Fibroblast of skin of abdomen (primary cell): Measurements from ENCODE around the gene ASPHD2. TPM values are rescaled to one million over a fixed set of nuclear protein-coding genes. Genes with fewer than 3 reads are reported as not detected.
"Not testable (repeated sequence)": the region's sequence is repeated elsewhere in the genome, so short reads cannot be mapped to it uniquely, and the experiment has no call there.

Source experiments
- DNase-seq: peaks from one replicate; pipeline ENCODE4 v3.0.0-alpha.2; 2013
- polyA plus RNA-seq, 2 experiments: library from polyadenylated mRNA; unstranded; fragments of 120-200 nt; gene quantifications; one replicate each; pipeline ENCODE4 v1.2.1, GENCODE V29; 2013; ENCODE audit not compliant: insufficient read length in 2 of 2

ASPHD2 gene, protein sequence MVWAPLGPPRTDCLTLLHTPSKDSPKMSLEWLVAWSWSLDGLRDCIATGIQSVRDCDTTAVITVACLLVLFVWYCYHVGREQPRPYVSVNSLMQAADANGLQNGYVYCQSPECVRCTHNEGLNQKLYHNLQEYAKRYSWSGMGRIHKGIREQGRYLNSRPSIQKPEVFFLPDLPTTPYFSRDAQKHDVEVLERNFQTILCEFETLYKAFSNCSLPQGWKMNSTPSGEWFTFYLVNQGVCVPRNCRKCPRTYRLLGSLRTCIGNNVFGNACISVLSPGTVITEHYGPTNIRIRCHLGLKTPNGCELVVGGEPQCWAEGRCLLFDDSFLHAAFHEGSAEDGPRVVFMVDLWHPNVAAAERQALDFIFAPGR
- polyA plus RNA-seq (2013, experiment 1 of 2; ENCODE audit: insufficient read length) = 5.3 TPM
- 5.5 TPM for polyA plus RNA-seq (2013, experiment 2 of 2; ENCODE audit: insufficient read length)

DNA sequence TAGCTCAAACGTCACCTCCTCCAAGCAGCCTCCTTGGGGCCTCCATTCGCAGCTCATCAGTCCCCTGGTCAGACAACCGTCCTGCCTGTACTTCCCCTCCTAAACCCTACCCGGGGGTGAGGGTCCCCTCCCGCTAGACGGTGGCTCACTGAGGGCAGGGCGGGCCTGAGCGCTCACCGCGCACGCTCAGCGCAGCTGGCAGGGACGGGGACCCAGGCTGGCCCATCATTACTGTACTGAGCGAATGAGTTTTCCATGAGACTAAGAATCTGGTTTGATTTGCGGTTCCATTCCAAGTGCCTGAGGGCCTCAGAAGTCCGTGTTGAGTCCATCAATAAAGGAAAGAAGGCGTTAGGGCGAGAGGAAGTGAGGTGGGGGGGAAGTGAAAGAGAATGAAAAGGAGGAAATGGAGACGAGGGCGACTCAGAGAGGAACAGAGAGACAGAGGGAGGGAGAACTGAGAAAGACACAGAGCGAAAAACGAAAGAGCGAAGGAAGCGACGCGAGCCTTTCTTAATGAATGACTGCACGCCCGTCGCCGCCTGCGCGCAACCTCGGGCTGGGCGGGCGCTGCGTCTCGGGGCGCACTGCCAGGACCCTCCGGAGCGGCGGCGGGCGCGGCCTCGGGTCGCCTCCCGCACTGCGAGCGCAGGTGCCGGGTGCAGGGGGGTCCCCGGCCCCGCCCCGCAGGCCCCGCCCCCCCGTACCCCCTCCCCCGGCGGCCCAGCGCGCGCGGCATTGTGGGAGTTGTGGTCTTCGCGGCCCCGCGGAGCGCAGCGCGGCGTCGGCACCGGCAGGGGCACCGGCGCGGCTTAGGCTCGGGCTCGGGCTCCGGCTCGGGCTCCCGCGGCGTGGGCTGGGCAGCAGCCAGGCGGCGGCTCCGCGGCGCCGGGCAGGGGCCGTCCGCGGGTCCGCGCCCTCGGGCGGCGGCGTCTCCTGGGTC is at the start of gene ASPHD2:
ASPHD2 (plus strand) TSS at position 746 of the 943 bp plus-strand sequence. CDS start 4,356 bp downstream, outside the sequence.
- DNase-seq = peak; percentile 71

DNA sequence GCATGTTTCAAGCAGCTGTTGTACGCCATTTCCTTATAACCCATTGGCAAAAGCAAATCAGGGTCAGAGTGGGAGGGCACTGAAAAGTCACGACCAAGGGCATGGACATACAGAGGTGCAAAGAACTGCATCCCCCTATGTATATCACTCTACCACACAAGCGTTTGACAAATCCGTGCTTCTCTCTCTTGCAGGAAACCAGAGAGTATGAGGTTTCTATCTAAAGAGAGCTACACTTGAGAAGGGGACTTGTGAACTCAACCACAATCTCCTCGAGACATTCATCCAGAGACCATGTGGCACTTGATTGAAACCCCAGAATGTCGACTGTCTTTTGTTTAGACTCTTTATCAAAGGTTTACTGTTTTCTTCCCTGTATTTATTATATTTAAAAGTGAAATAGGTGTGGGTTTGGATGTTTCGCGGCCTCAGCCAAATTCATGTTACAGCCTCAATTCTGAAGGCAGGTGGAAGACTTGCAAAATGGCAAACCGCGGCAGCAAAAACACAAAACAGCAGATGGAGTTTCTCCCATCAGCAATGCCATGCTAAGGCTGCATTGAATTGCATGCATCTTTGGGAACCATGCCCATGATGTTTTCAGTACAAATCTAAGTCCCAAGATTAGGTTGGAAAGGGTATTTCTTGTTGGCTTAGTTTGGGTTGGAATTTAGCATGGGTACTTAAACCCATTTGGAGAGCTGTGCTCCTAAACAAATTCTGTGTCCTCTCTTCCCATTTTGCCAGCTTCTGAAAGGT is 48.8 kb upstream of the ASPHD2 start:
- no peak for DNase-seq

DNA sequence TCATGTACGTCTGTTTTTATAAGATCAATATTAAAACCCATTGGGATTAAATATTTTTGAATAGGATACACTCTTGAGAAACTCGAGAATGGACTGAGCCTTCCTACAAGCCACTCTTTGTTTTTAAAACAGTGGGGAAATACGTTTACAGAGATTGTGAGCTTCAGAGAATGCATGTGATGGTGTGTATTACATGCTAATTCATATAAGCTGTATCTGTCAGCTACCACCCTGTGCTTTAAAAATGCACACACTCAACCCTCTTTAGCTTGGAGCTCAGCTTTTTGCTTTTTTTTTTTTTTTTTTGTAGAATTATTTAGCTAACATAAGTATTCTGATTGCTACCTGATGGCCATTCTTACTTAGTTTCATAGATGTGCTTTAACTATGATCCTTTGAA is 46.3 kb upstream of the ASPHD2 start:
- no peak for DNase-seq

DNA sequence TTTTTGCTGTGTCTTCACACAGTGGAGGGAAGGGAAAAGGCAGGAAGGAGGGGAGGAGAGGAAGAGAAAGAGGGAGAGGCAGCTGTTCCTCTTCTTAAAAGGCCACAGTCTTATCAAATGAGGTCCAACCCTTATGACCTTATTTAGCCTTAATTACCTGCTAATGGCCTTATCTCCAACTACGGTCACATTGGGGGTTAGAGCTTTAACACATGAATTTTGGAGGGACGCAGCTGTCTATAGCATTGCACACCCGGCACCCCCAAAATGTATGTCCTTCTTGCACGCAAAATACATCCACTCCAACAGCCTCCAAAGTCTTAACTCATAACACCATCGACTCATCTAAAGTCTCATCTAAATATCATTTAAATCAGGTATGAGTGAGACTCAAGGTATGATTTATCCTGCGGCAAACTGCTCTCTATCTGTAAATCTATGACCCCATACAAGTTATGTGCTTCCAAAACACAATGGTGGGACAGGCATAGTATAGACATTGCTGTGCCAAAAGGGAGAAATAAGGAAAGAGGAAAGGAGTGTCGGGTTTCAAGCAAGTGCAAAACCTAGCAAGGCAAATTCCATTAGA is 45.0 kb upstream of the ASPHD2 start:
- no peak for DNase-seq

DNA sequence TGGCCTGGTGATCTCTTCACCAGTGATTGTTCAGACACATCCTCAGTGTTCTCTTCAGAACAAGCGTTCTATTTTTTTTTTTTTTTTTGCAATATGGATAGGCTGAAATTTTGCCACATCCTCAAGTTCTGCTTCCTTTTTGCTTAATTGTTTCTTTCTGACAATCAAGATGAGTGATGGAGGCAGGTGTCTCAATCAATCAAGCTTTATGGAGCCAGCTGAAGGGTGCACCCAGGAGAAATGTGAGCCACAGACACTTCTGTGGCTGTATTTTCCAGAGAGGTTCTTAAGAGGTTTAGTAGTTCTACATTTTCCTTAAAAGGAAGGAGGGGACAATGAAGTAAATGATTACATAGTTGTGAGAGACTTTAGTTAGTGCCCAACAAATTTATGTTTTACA is 43.9 kb upstream of the ASPHD2 start:
- DNase-seq = no peak

DNA sequence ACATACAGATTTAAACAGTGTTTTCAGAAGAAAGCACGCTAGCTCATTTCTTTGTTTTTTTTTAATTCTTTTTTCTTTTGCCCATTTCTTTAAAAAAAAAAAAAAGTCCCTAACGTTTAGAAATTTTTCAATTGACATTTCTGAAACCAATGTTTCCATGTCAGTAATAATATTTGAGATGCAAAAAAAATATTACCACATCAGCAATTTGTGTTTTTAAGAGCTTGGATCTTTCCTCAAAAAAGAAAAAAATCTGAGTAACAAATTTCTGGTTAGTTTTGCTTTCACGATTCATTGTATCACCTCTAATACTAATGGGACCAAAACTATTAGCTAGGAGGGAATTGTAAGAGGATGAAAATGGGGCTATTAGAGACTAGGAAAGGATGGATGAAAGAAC is 39.9 kb upstream of the ASPHD2 start:
- no peak for DNase-seq

DNA sequence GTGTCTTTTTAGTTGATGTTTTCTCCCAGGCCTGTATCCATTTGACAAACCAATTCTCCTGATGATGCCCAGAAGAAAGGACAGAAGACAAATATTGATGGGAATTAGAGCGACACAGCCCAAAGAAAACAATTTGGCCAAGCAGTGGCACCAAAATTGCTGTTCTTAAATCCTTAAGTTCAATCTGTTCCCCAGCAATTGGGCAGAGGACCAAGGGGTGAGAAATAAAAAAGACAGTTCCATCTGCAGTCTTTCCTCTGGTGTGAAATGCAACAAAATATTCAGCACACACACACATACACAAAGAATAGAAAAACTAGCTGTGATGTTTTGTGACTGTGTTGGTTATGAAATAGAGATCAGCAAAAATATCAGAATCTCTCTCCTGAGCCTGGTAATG is 38.0 kb upstream of the ASPHD2 start:
- no peak for DNase-seq

DNA sequence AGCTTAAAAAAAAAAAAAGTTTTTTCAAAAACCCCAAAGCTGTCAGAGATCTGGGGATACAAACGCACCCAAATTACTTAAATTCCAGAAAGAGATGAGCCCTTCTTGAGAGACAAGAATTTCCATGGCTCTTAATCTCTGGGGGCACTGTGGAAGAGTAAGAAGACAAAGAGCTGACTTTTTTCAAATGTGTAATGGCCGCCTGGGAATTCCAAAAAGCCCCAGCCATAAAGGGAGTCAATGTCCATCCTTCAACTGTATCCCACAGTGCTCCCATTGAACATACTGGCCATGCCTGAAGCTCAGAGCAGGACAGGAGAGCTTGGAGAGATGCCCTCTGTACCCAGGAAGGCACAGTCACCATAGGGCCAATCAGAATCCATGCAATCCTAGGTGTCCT is 37.4 kb upstream of the ASPHD2 start:
- DNase-seq = no peak

DNA sequence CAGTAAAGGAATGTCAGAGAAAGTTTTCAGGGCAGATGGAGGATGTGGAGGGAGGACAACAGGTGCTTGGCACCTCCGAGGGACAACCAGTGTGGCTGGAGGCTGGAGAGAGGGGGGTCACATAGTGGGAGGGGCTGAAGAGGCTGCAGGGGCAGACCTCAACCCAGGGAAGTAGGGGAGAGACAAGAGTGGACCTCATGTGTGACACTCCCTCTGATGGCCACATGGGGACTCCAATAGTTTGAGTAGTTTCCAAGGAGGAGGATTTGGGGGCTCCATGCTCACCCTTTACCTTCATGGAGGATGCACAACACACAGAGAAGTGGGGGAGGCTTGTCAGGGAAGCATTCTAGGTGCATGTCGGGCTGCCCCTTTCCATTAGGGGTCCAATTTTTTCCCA is 35.1 kb upstream of the ASPHD2 start:
- no peak for DNase-seq

DNA sequence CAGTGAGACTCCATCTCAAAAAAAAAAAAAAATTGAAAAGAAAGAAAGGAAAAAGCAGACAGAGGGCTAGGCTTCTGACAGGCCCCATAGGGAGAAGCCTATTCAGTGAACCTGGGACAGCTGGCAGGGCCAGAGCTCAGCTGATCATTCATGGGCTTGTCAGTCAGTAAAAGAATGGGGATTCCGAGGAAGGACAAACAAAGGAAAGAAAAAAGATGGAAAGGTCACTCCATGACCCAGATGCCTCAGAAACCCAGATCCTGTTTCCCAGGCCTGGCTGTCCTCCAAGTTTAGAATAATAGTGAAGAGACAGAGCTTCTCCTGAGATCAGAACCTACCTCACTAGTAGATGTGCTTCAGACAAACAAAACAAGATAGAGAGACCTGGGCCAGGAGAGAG is 34.3 kb upstream of the ASPHD2 start:
- DNase-seq = no peak

DNA sequence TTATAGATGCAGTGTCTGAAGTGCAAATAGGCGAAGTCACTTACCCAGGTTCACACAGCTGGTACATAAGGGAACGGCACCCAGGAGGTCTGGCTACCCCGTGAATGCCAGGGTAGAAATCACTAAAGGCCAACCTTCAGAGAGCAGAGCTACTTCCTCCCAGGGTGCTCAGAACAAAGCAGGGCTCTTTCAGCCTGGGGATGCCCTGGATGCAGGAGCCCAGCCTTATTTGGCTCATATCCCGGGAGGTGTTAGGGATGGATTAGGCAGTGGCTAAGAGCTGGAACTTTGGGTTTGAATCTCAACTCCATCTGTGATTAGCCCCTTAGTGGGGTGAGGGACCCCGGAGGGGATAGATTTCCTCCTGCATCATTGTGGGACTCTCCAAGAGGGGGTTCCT is 33.1 kb upstream of the ASPHD2 start:
- no peak for DNase-seq

DNA sequence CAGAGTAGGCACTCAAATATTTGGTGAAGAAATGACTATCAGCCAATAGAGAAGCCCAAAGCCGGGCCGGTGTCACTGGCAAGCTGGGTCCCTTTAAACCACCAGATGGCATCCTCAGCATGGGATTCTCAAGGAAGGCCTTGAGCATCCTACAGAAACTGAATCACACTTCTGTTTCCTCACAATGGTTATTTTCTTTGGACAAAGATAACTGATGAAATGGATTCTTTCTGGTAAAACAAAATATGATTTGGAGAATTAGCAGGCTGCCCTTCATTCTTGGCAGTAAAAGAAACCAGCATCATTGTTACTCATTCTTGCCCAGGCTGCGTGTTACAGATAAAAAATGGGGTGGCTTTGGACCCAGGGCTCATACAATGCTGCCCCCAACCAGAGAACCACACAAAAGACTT is 30.3 kb upstream of the ASPHD2 start:
- peak; percentile 60 for DNase-seq

DNA sequence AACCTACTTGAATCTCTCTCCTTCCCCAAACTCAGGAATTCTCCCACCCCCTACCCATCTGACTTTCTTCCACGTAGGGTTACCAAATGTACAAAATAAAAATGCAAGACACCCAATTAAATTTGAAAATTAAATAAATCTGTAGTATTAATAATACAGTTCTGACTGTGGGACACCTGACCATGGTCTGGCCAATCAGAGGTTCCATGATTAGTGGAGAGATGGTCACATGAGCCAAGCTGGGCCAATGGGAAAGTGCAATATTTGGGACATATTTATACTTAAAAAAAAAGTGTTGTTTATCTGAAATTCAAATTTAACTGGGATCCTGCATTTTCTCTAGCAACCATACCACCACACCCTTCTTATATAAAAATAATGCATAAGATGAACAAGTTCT is 29.8 kb upstream of the ASPHD2 start:
- no peak for DNase-seq

DNA sequence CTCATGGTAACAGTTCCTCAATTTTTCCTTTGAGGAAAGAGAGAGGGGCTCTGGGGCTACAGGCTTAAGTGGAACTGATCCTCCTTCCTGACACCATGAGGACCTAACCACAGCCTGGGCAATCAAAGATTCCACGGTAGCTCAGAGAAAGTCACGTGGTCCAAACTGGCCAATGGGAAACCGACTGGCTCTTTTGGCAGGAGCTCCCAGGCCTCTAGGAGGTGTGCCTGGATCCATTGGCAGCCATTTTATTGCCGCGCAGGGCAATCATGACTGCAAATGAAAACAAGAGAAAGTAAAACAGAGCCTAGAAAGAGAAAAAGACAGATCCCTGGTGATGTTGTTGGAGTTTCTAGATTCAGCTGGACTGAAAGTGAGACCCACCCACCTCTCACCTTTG is 27.3 kb upstream of the ASPHD2 start:
- no peak for DNase-seq

DNA sequence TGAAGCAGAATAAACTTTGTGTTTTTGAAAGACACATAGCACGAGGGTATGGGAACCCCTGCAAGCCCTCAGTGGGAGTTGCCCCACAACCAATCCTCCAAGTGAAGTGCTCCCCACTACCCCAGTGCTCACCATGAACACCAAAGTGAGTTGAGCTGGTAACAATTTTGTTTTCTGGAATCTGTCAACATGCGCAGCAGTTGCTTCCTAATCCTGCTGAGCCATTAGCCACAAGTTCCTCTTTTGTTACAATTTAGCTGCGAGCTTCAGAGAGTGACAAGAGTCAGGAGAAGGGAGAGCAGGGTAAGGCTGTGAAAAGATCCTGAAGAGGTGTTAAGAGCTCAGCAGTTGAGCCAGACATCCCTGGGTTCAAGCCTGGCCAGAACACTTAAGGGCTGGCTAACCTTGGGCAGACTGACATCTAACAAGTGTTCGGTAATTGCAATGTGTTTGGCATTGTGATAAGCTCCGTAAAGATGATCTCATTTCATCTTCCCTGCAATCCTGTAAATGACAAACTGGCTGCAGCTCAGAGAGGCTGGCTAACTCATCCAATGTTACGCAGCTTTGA is 24.1 kb upstream of the ASPHD2 start:
- DNase-seq = no peak

DNA sequence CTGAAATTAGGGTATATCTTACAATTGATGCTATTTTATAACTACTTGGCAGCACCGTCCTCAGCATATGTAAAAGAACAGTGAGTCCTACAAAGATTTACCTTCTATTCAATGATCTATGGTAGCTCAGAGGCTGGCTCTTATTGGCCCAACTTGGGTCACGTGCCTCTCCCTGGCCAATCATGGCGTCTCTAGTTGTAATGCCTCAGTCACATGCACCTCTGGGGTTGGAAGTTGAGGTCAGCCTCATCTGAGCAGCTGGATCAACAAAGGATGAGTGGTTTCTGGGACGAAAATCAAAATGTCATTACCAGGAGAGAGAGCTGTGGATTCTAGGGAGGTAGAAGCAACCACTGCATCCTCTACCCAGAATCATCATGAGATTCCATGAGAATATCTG is 22.9 kb upstream of the ASPHD2 start:
- DNase-seq = peak; percentile 21

DNA sequence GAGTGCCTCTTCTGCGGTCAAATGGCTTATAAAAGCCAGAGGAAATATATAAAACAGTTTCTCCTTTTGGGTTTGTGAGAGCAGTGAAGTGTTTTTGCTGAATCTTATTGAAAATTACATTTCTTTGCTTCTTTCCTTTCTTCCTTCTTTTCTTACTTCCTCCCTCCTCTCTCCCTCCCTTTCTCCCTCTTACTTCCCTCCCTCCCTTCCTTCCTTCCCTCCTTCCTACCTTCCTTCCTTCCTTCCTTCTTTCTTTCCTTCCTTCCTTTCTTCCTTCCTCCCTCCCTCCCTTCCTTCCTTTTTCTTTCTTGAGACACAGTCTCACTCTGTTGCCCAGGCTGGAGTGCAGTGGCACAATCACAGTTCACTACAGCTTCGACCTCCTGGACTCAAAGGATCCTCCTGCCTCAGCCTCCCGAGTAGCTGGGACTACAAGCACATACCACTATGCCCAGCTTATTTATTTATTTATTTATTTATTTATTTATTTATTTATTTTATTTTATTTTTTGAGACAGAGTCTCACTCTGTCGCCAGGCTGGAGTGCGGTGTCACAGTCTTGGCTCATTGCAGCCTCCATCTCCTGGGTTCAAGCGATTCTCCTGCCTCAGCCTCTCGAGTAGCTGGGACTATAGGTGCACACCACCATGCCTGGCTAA is 20.4 kb upstream of the ASPHD2 start:
- not testable (repeated sequence) for DNase-seq

DNA sequence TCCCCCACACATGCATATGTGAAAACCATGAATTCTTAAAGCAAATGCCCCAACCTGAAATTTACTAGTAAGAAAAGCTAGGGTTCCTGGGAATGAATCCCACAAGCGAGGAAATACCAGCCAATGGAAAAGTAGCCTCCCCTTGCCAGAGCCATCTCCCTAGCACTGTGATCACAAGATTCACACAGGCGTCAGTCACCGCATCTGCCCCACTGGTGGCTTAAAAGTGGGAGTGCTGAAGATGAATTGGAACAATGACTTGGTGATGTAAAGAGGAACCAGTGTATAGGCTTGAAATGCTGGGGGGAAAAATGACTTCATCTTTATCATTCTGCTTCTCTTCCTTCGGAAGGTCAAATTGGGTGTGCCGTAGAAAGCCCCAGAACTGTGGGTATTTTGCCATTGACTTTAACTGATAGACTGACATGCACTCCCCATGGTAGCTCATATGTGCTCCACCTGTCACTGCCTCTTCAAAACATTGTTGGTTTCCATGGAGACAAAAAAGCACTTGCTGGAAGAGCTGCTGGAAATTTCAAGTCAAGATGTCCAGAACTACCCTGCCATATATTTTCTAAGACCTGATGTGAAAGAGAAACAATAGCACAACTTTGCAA is 19.2 kb upstream of the ASPHD2 start:
- no peak for DNase-seq

DNA sequence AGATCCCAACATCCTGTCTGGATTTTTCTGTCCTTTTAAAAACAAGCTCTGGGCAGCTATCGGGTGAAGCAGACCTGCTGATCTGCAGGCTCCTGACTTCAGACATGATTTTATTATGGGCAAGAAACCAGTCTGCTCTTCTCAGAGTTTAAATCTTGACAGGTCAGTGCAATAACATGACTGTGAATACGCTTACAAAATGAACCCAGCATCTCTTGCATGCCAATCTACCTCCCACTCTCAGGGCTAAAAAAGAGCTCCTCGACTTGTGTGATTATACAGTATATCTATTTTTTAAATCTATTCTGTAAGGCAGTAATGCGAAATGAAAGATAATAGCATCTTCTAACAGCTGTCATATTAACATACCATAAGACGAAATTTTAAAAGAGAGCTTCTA is 18.7 kb upstream of the ASPHD2 start:
- no peak for DNase-seq

DNA sequence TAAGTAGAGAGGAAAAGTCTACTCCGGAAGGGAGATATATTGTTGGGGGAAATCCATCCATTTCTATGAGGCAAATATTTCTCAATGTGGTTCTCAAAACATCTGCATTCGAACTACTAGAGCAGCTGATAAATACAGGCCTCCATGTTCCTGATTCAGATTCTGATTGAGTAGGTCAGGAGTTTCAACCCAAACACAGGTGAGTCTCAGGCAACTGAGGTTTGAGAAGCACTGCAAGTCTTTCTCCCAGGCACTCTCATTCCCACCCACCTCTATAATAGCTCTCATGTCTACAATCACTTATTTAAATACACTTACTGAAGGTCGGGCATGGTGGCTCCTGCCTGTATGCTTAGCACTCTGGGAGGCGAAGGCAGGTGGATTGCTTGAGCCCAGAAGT is 14.7 kb upstream of the ASPHD2 start:
- no peak for DNase-seq

DNA sequence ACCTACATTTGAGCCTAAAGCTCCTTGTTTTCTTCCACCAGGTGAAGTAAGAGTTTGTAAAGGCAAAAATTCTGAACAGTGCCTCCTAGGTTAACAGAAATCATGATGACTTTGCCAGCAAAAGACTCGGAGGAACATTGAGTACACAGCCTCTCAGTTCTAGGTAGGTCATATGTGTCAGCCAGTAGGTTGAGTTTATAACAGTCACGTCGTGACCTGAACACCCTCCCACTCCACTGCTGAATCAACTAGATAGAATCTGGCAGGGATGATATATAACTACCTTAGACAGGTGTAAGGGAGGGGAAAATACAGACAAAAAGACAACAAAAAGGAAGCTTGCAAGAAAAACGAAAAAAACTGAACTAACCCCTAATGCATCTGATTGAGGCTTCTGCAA is 12.8 kb upstream of the ASPHD2 start:
- no peak for DNase-seq
